Upper lobe of right lung (tissue), 1 donor: ENCODE measurements around the gene CACNG4. TPM values are rescaled to one million over a fixed set of nuclear protein-coding genes. Genes with fewer than 3 reads are reported as not detected.

Experiments used
- ATAC-seq: fragments of 200-7000 bp; cut with Tn5 transposase; one replicate; pipeline ENCODE4 v1.9.1; 2020; ENCODE audit warnings: mild to moderate bottlenecking, moderate library complexity
- DNase-seq: peaks from one replicate; pipeline ENCODE4 v3.0.0-alpha.2; 2020
- H3K27ac ChIP-seq: fragments of 200-600 bp; one replicate; pipeline ENCODE4 v1.8.0; 2022
- H3K27me3 ChIP-seq: fragments of 200-600 bp; one replicate; pipeline ENCODE4 v1.8.0; 2022; ENCODE audit warnings: mild to moderate bottlenecking
- H3K36me3 ChIP-seq: fragments of 200-600 bp; one replicate; pipeline ENCODE4 v1.8.0; 2022
- H3K4me1 ChIP-seq: fragments of 200-600 bp; one replicate; pipeline ENCODE4 v1.8.0; 2022
- H3K4me3 ChIP-seq: fragments of 200-600 bp; one replicate; pipeline ENCODE4 v1.8.0; 2022; ENCODE audit warnings: mild to moderate bottlenecking
- H3K9me3 ChIP-seq: fragments of 200-600 bp; one replicate; pipeline ENCODE4 v1.8.0; 2022
- CTCF ChIP-seq: fragments of 200-600 bp; IDR thresholded peaks from one replicate; pipeline ENCODE4 v1.8.0; 2022; ENCODE audit warnings: antibody characterized with exemption
- intact Hi-C: fragments of 100-400 bp; cut with DNase I; formaldehyde crosslinking; loops from one replicate; pipeline ENCODE4 v1.11.0; 2022
- total RNA-seq: library from RNA; stranded (reverse); fragmentation: NEBNext Ultra II Directional; extraction: Animal tissue kit (Norgen Biotek cat#: 25700); gene quantifications from one replicate; pipeline ENCODE4 v1.2.1, GENCODE V29; 2021
- donor health status: DM: no; HTN: yes; CAD: no; lungs with severe emphysema.

Gene CACNG4
- total RNA-seq, 1 donor from 2014 or later: 9.3 TPM

- intact Hi-C loops: no loop called here
- Histone ChIP-seq H3K27ac (no peak overlapping the region), H3K27me3 (no peaks in the 10 kb centered on the region), H3K36me3 (no peaks in the 10 kb centered on the region), H3K4me1 (no peaks in the 10 kb centered on the region), H3K4me3 (no peak overlapping the region), H3K9me3 (no peaks in the 10 kb centered on the region)
- ATAC-seq (no peak), DNase-seq (no peak)
- no peak for TF ChIP-seq CTCF
These were observed 23.7 kb downstream of the CACNG4 start for GRCh38 chr17:66988069-66988798.

GRCh38 chr17:66989076-66989475, 24.6 kb downstream of the CACNG4 start:
- no peaks in the 10 kb centered on the region for H3K27me3 ChIP-seq
- H3K4me3 ChIP-seq: no peak overlapping the region
- H3K27ac ChIP-seq: no peak overlapping the region
- TF ChIP-seq CTCF: no peak
- no peaks in the 10 kb centered on the region for H3K36me3 ChIP-seq
- no peaks in the 10 kb centered on the region for H3K4me1 ChIP-seq
- H3K9me3 ChIP-seq: no peaks in the 10 kb centered on the region
- DNase-seq: no peak
- no peak for ATAC-seq
- intact Hi-C loops: no loop called here

- ATAC-seq (no peak), DNase-seq (no peak)
- Histone ChIP-seq H3K4me1 (no peaks in the 10 kb centered on the region), H3K36me3 (no peaks in the 10 kb centered on the region), H3K27me3 (no peaks in the 10 kb centered on the region), H3K27ac (no peak overlapping the region), H3K9me3 (no peaks in the 10 kb centered on the region), H3K4me3 (no peak overlapping the region)
- no peak for TF ChIP-seq CTCF
- intact Hi-C loops: no loop called here
These were observed 25.1 kb downstream of the CACNG4 start for GRCh38 chr17:66989579-66989978.

GRCh38 chr17:66990047-66990446, 25.5 kb downstream of the CACNG4 start:
- no peak overlapping the region for H3K4me3 ChIP-seq
- intact Hi-C loops: no loop called here
- no peaks in the 10 kb centered on the region for H3K4me1 ChIP-seq
- no peak overlapping the region for H3K27ac ChIP-seq
- no peaks in the 10 kb centered on the region for H3K36me3 ChIP-seq
- H3K9me3 ChIP-seq: no peaks in the 10 kb centered on the region
- no peaks in the 10 kb centered on the region for H3K27me3 ChIP-seq
- ATAC-seq: no peak
- DNase-seq: no peak
- TF ChIP-seq CTCF: no peak

- DNase-seq (no peak), ATAC-seq (no peak)
- intact Hi-C loops: no loop called here
- H3K9me3 ChIP-seq: no peaks in the 10 kb centered on the region
- TF ChIP-seq CTCF: no peak
- H3K4me3 ChIP-seq: no peak overlapping the region
- no peaks in the 10 kb centered on the region for H3K36me3 ChIP-seq
- H3K27ac ChIP-seq: no peak overlapping the region
- H3K27me3 ChIP-seq: no peaks in the 10 kb centered on the region
- no peaks in the 10 kb centered on the region for H3K4me1 ChIP-seq
These were observed 28.5 kb downstream of the CACNG4 start for GRCh38 chr17:66992911-66993442.
